ENCODE data around the gene SUPT6H. TPM values are rescaled to one million over a fixed set of nuclear protein-coding genes. Genes with fewer than 3 reads are reported as not detected.

SUPT6H gene
- total and polyA plus RNA-seq, 2 of the 8 experiments (the other 6 are each of a cell fraction or from before 2014, with no cell fraction given) = 32.0 to 59.9 TPM

GRCh38 chr17:28744104-28744971, 82.3 kb downstream of the SUPT6H start (continued):
- TF ChIP-seq JUND (IDR thresholded peaks at IDR 0.05; ENCODE audit: low read length) (peak; percentile 56; the same call in 1 of the 2 replicates), BCL11A (IDR thresholded peaks at IDR 0.05; ENCODE audit: low read depth in 2 of 2, low read length in 2 of 2) (no peak), CREB1 (IDR thresholded peaks at IDR 0.05) (peak; percentile 97), JUN (IDR thresholded peaks at IDR 0.05; ENCODE audit: low read depth, low read length) (0 out of 2 replicates have a peak, but pooled peaks have one; percentile 32), BRCA1 (IDR thresholded peaks at IDR 0.05; ENCODE audit: low read depth, low read length) (0 out of 2 replicates have a peak, but pooled peaks have one; percentile 12), RAD21 (IDR thresholded peaks at IDR 0.05 in 1 of 2, conservative IDR thresholded peaks at IDR 0.05 in 1 of 2; ENCODE audit: low read depth in 2 of 2, low read length in 2 of 2) (no peak), YY1 (IDR thresholded peaks at IDR 0.05; ENCODE audit: low read depth, low read length) (0 out of 2 replicates have a peak, but pooled peaks have one; percentile 1), E2F6 (IDR thresholded peaks at IDR 0.05) (peak; percentile 68; the same call in 1 of the 2 replicates), NANOG (IDR thresholded peaks at IDR 0.05; ENCODE audit: insufficient read depth, low read depth, low read length, poor library complexity, severe bottlenecking) (no peak), PHF8 (conservative IDR thresholded peaks at IDR 0.05; ENCODE audit: low read depth, low read length) (peak; percentile 90), ATF2 (IDR thresholded peaks at IDR 0.05; ENCODE audit: low read length) (peak; percentile 55; the same call in 1 of the 2 replicates)

Measured in H1 (cell line).